ENCODE measurements around the gene ESPL1.
"Not testable (repeated sequence)": the region's sequence is repeated elsewhere in the genome, so short reads cannot be mapped to it uniquely, and the experiment has no call there.

Gene ESPL1

DNA sequence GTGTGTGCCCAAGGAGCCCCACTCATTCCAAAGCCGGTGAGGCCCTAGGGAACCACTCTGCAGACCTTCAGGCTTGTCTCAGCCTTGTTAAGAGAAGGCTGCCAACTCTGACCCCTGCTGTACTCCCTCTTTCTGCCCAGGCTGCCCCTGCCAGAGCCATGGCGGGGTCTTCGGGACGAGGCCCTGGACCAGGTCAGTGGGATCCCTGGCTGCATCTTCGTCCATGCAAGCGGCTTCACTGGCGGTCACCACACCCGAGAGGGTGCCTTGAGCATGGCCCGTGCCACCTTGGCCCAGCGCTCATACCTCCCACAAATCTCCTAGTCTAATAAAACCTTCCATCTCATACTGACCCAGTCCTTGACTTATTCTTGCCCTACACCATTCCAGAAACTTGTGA is 38.7 kb downstream of the ESPL1 start:
- DNase-seq = no peak

DNA sequence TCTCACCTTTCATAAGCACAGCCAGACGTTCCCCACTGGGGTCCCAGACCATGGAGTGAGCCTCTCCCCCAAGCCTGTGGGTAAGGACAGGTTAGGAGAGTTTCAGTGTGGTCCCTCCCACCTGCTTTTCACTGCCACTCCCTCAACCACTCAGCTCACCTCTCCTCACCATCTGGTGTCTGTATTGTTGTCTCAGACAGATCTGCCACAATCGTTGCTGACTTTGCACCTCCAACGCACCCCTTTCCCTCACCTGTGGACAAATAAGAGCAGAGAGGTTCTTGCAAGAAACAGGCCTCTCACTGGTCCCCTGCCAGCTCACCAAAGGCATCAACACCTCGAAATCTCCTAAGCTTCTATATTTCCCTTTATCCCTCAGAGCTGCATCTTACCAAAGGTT is 40.2 kb downstream of the ESPL1 start:
- no peak for DNase-seq

DNA sequence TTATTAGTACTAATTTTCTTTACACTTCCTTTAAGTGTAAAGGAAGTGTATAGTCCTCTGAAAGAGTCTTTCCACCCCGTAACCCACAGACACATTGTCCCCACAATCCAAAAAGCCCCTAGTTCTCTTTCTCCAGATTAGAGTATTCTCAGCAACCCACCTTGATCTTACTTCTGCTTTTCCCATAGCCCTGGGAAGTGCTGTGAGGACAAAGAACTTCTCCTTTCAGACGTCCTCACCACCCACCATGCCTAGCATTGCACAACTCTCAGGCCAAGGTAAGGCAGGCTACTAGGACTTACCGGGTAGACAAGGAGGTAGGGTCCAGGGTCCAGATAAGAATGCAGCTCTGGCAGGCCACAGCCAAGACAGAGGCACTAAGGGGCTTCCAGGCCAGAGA is 45.9 kb downstream of the ESPL1 start:
- DNase-seq = no peak

DNA sequence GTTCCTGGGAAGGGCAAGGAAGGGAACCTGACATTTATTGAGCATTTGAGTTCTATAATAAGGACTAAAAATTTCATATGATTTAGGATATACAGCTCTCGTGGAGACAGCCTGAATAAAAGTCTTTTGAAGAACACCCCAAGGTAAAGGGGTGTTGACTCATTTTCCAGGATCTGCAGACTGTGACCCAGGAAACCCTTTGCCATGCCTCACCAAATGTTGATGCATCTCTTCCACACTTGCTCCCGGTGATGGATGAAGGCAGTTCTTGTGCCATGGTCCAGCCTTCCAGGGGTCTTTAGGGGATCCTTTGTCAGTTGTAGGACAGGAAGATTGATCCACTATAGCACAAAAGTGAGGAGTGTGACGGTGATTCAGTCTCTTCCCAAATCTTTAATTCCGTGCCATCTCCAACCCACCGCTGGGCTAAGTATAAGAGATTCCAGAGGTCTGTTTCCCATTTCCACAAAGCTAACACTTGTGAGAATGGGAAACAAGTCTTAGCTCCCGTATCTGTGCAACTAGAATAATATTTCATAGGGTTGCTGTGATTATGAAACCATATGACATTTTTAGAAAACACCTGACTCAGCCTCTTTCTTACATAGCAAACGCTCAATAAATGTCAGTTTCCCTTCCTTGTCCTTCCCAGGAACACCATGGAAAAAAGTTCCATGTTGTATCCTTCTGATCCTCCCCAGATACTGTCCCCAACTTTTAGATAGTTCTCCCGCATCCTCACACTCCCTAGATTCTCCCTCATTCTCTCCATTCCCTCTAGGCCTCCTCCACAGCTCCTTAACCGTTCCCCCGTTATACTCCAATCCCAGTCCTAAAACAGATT is 52.5 kb downstream of the ESPL1 start:
- no peak for DNase-seq

DNA sequence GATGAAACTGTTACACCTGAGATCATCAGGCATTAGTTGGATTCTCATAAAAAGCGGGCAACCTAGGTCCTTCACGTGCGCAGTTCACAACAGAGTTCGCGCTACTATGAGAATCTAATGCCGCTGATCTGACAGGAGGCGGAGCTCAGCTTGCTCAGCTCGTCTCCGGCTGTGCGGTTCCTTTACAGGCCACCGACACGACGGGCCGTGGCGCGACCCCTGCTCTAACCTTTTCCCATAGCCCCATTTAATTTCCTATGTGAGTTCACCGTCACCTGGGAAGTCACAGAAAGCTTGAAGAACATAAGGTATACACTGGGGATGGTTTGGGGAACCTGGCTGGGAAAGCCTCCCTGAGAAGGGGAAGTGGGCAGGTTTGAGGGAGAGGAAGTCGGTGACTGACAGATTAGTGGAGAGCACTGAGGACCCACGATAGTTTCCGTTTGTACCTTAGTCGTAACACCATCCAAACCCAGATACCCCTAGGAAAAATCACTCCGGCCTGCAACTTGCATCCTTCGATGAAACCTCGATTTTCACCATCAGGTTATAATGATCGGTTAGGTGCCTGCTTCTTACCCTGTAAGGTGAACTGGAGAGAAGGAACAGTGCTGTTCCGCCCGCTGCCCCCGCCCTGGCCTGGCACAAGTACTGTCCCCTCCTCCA is 56.1 kb downstream of the ESPL1 start:
- peak; percentile 51 for DNase-seq

DNA sequence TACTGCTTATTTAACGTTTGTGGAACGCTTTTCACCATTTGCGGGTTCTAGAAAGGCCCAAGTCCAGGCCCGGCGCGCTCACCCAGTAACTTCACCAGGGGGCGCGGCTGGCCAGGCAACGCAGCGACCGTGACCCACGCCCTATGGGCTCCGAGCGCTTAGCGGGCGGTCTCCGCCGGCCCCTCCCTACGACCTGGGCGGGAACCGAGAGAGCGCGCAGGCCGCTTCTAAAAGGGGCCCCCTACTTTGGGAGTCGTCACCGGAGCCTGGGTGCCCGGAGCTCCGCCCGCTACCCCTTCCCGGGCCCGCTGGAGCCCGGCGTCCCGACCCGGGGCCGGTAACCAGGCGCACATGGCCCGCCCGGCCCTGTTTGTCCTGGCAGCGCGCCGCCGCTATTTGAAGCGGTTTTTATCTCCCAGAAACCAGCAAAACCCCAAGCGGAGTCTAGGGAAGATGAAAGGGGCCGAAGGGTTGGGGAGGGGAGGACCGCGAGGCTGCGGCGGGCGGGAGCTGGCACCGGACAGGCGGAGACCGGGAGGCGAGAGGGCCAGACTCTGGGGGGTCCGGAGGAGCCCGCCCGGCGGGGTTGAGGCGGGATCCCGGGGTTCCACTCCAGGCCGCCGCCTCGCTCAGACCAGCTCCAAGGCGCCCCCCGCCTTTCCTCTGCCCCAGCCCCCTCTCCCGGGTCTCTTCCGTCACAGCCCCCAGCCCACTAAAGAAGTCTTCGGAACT is 56.8 kb downstream of the ESPL1 start:
- DNase-seq = peak; percentile 86

DNA sequence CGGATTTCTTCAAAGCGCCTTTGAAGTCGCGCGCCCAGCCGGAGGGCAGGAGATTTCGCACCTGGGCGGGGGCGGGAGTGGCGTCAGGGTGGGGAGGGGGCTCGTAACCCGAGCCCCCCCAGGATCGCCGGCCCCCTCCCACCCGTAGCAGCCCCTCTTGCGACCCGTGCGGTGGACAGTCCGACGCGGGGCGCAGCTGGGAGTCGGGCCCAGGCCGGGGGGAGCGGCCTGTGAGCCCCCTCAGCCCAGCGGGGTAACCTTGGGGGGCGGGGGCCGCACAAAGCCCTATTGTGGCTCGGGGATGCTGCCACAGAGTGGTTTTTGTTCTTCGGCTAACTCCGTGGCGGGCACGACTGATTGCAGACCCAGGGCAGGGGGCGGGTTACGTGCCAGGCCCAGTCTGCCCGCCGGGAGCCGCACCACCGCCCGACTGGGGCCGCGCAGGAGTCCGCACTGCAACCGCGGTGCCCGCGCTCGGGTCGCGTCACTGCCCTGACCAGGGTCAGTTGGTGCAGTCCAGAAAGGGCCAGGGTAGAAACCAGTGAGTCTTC is 57.5 kb downstream of the ESPL1 start:
- peak; percentile 24 for DNase-seq

DNA sequence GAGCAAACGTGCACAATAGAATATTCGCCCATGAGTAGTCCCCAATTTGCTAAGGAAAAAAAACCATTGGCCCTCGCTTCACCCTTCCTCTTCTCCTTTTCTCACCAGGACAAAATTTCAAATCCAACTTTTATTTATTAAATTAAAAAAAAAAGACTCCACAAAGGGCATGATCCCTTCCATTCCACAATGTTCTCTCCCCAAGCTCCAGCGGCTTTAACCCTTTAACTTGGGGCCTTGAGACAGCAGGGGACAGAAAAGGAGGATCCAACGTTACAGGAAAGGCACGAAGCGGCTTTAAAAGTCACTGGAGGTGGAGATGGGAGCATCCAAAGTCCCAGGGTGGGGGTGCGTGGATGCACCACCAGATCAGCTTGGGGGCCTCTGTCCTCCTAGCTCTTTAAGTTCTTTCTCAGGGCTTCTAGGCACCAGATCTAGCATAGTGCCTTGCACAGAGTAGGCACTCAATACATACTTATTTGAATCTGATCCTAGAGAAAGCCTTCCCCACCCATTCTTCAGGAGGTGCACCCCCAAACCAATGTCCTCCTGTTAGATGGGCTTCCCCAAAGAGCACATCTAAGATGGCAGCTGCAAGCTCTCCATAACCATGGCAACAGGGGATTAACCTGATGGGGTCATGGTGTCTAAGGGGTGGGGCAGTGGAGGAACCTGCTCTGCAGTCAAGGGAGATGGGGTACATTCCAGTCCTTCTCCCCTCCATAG is 58.5 kb downstream of the ESPL1 start:
- DNase-seq = no peak

DNA sequence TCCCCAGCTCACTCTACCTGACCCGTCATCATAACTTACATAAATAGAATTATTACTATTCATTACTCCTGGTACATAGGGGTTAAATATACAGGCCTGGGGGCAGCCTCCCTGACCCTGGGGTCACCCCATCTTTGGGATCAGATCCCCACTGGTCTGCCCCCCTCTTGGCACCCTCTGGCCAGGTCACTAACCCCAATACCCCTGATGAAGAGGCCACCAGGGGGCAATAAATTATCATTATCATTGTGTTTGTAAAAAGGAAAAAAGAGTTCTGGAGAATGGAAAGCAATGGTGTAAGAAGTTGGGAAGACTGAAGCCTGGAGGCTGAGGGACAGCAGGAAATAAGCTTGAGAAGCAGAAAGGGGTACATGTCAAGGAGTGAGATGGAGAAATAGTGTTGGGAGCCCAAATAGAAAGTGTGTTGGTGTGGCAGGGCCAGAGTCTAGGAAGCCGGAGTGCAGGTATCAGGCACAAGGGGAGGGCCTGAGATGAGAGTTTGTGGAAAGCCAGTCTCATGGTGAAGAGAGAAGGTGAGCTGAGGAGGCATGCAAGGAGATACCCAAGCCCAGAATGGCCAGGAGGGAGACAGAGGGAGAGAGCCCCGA is 59.4 kb downstream of the ESPL1 start:
- DNase-seq = no peak

DNA sequence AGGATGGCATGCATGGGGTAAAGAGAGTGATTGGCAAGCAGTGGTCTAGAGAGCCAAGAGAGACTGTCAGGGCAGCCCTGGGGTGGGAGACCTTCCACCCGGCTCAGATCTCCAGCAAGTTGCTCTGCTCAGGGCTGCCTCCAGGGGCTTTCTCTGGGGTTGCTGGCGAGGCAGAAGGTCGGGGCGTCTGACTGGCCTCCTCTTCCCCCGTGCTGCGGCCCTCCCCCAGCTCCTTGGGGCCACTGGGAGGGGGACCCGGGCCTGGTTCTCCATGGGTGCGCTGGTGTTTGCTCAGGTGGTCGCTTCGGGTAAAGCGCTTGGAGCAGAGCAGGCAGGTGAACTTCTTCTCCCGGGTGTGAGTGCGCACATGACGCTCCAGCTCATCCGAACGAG is 59.9 kb downstream of the ESPL1 start:
- no peak for DNase-seq

DNA sequence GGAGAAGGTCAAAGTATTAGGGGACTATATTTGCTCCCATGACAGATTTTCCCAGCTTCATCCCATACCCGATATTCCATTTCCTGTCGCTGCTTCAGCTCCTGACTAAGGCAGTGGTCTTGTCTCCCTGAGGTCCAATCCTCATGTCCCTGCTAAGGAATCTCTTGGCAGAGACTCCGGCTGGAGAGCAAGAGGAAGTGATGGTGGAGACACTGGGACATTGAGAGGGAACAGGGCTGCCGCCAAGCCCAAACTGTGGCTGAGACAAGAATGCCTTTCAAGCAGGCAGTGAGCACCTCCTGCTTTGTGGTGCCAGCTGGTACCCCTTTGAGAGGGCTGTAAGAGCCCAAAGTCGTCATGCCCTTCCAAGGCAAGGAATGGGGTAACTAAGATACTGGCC is 62.6 kb downstream of the ESPL1 start:
- DNase-seq = no peak

DNA sequence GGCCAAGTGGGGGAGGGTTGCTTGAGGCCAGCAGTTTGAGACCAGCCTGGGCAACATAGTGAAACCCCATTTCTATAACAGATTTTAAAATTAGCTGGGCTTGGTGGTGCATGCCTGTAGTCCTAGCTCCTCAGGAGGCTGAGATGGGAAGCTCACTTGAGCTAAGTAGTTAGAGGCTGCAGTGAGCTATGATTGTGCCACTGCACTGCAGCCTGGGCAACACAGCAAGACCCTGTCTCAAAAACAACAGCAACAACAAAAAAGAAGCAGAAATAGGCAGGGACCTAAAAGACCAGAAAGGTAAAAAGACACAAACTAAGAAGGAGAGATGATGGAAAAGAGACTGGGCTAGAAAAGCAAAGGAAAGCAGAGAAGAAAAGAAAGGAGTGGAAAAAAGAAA is 64.2 kb downstream of the ESPL1 start:
- not testable (repeated sequence) for DNase-seq

DNA sequence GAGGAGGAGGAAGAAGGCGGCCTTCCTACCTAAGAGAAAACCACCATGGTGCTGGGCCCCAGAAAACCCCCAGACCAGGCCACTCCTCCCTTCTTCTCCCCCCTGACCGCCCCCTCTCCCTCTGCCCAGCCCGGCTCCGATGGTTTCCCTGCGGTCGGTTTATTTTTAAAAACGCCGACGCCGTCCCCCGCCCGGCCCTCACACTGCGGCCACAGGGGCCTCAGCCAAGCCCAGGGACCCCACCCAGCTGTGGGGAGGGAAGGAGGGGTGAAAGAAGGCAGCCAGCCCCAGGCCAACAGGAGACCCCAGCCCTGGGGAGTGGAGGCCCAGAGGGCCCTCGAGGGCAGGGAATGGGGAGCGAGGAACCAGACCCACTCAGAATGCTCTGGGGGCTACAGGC is 64.6 kb downstream of the ESPL1 start:
- no peak for DNase-seq

DNA sequence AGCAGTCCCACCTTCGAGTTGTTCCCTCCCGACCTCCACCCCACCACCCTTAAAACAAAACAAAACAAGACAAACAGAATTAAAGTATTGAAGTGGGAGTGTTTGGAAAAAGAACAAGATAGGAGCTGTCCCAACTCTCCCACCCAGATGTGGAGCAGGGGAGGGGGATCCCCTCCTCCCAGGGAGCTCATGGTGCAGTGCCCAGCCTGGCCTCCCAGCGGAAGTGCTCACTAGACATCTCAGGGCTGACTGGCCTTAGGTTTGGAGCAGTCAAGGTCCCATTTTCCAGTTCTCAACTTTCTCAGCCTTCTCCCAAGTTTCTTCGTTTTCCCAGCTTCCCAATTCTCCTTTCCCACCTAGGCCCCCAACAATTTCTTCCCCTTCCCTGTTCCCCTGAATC is 65.2 kb downstream of the ESPL1 start:
- DNase-seq = no peak

DNA sequence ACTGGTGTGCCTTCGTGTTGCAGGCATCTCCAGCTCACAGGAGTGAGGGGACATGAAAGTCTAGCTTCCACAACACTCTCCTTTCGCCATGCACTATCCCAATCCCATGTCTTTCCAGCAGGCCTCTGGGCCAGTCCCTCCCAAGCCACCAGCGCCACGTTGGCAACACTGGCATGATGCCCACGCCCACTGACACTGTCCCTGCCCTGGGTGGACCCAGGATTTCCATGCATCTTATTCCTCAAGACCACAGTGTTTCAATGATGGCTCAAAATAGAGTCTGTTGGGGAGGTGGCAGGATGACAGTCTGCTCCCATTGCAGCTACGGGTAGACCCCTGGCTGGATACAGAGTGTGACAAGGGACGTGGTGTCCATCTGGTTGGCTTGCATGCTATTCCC is 65.7 kb downstream of the ESPL1 start:
- DNase-seq = no peak

DNA sequence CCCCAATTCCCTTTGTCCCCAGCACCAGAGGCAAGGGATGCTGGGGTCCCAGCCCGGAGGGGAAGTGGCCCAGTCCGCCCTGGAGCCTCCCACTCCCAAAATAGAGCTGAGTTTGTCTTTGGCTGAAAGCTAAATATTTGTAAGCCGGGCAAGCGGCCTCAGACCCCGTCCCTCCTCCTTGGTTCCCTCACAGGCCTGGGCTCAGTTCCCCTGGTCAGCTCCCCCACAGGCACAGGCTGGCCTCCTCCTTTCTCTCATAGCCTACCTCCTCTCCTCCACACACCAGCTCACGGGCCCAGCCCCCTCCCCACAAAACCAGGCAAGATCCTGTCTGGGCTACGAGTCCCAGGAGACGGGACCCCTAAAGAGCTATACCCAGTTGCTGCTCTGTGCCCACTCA is 66.7 kb downstream of the ESPL1 start:
- no peak for DNase-seq

DNA sequence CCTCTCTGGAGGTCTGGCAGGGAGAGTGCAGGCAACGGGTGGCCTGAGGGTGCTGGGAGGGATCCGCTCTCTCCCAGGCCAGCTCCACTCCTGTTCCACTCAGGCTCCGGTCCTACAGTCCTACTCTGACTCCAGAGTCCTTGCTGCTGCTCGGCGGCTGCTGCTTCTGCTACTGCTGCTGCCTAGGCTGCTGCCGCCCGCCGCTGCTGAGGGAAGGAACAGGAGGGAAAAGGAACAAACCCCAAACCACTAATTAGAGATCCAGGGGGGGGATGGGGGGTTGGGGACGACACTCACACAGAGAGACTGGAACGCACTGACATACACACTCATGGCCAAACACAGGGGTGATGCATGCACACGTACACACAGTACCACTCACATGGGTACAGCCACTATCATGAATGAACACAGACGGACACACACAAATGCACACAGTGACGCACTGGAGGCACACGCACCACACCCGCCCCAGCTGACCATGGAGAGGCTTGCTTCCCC is 68.1 kb downstream of the ESPL1 start, which contains the start of gene SP7:
Gene SP7, minus strand, starts transcription at position 174 of the 501 bp plus-strand sequence. CDS start 708 bp downstream, outside the sequence.
- no peak for DNase-seq

DNA sequence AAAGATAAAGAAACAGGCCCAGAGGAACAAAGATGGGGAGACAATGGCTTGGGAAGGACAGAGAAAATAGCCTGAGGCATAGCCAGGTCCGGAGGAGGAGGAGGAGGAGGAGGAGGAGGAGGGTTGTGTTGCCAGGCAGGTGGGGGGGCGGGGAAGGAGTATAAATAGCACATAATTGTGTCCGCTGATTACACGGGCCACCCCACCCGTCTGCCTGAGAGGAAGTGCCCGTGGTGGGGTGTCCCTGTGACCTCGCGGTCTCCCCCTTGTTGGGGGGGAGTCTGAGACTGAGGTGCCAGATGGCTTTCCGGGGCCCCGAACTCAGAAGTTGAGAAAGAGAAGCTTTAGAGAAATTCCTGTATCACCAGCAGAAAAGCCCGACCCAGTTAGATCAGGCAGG is 69.9 kb downstream of the ESPL1 start:
- no peak for DNase-seq

DNA sequence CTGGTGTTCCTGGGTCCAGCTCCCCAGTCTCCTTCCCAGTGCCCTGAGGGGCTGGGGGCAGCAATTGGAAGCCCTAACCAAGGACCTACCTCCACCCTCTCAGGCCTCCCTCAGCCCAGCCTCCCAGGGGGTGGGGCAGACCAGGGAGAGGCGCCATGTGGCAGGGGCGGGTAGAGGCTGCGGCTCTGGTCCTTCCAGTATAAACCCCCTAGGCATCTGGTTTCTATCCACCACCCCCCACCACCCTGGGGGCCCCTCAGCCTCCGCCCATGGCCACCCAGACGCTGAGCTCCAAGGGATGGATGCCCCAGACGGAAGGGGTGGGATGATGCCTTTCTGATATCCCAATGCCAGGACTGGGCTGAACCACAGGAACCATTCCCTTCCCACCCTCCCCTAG is 70.8 kb downstream of the ESPL1 start:
- no peak for DNase-seq

DNA sequence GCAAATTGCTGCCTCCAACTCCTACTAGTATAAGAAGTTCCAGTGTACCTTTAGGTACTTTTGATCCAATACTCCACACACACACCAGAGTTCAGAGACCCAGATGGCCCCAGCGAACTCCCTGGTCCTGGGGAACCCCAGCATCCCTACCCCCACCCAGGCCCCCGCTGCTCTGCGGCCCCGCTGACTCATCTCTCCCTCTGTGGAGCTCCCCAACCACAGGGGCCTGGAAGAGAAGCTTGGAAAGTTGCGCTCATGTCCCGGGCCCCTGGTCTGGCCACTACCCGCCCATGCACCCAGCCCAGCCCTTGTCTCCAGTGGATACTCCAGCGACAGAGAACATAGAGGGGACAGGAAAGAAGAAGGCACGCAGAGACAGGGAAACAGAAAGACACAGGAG is 72.3 kb downstream of the ESPL1 start:
- DNase-seq = no peak
